C1 segment of cervical spinal cord (tissue), 14 donors: Measurements from ENCODE around the gene SLMAP.

Experiments used
- DNase-seq, 14 donors: peaks; one replicate each; lab custom pipeline; 2025; lab: John Stamatoyannopoulos, UW

The SLMAP gene

DNA sequence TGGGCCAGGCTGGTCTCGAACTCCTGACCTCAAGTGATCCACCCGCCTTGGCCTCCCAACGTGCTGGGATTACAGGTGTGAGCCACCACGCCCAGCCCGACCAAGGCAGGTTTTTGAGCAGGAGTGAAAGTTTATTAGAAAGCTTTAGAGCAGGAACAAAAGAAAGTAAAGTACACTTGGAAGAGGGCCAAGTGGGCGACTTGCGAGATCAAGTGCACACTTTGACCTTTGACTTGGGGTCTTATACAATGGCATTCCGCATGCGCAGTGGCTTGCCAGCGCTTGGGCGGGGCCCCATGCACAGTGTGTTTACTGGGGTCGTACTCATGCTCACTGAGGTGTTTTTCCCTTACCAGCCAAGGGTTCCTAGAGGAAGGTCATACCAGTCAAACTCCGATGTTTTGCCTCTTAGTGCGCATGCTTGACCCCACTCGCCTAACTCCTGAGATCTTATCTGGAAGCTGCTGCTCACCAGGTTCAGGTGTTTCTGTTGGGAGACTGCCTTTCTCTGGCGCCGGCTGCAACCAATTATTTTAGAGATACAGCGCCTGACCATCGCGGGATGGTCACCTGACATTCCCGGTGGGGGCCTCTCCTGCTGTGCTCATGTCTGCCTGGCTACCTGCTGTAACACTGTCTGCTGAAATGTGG, 205.2 kb downstream of the SLMAP start:
- DNase-seq: no peak

DNA sequence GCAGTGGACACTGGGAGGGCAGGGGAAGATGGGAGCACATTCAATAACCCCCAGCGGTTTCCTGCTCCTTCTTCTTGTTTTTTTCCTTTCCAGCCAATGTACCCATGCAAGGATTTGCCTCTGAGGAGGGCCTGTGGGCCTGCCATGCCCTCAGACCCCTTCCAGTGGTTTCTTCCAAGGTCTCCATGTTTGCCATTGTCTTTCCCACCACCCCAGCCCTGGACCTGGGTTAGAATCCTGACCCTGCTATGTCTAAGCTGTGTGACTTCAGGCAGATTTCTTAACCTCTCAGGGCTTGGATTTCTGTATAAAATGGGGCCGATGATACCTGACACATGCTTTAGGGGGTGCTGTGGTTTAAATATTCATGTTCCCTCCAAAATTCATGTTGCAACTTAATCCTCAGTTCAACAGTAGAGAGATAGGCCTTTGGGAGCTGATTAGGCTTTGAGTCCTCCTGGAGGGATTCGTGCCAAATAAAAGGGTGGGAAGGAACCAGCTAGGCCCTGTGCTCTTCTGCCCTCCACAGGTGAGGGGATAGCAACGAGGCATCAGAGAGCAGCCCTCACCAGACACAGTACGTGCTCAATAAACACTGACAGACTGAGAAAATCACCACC, 205.8 kb downstream of the SLMAP start:
- DNase-seq: no peak

DNA sequence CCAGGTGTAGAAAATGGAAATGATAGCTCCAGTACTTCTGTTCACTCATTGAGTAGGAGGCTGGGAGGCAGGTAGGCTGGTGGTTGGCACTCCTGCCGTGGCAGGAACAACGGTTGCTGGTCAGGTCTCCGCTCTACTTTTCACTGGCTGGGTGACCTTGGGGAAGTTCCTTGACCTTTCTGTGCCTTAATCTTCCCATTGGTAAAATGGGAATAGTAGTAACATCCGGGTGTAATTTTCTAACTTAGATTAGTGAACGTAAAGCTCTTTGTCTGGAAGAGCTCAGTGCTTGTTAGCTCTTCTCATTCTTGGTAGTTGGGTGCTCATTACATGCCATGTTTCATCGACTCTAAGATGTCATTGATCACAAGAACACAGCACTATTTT, 206.3 kb downstream of the SLMAP start:
- no peak for DNase-seq

DNA sequence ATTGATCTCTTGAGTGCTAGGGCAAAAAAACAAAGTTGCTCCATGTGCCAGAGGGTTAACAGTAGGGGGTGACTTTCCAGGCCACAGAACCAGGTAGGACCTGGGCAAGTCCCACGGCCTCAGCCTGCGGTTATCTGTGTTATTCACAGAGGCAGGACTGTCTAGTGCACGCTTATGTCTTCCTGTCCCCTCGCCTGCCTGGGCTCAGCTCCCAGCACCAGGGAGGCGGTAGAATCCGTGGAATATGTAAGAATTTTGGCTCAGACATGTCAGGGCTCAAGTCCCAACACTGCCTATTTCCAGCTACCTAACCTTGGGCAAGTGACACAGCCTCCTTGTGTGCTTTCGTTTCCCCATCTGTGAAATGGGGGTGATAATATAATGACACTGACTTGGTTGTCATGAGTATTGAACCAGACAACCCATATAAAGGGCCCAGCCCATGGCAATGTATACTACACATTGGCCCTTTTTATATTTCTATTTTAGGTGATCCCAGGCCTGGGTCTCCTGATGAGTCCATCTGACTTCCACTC, 207.8 kb downstream of the SLMAP start:
- DNase-seq: peak in 2 of 14 donors; percentile 24 to 49

DNA sequence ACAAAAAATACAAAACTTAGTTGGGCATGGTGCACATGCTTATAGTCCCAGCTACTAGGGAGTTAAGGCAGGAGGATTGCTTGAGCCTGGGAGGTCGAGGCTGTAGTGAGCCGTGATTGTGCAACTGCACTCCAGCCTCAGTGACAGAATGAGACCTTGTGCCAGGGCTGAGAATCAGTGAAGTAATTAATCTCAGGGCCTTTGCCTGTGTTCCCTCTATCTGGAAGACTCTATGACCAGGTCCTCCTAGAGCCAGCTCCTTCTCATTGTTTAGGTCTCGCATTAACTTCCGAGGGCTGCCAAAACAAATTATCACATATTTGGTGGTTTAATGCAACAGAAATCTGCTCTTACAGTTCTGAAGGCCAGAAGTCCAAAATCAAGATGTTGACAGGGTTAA, 210.7 kb downstream of the SLMAP start:
- DNase-seq: no peak

DNA sequence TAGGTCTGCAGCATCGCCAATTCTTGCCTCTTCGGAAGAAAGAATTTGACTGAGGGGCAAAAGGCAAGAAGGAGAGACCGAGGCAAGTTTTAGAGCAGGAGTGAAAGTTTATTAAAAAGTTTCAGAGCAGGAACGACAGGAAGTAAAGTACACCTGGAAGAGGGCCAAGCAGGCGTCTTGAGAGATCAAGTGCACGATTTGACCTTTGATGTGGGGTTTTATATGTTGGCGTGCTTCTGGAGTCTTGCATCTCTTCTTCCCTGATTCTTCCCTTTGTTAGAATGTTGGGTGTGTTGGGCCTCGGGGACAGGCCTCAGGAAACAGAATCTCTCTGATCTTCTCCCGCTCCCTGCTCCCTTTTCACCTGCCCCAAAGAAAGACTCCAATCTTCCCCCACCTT, 211.5 kb downstream of the SLMAP start:
- no peak for DNase-seq

DNA sequence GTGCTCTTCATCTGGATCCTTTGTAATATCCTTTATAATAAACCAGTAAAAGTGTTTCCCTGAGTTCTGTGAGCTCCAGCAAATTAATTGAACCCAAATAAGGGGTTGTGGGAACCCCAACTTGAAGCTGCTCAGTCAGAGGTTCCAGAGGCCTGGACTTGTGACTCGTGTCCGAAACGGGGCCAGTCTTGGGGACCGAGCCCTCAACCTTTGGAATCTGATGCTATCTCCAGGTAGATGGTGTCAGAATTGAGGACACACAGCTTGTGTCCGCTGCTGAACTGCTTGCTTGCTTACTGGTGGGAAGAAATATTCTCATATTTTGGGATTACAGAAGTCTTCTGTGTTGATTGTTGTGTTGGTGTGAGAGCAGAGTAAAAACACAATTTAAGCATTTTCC, 212.4 kb downstream of the SLMAP start:
- DNase-seq: no peak

DNA sequence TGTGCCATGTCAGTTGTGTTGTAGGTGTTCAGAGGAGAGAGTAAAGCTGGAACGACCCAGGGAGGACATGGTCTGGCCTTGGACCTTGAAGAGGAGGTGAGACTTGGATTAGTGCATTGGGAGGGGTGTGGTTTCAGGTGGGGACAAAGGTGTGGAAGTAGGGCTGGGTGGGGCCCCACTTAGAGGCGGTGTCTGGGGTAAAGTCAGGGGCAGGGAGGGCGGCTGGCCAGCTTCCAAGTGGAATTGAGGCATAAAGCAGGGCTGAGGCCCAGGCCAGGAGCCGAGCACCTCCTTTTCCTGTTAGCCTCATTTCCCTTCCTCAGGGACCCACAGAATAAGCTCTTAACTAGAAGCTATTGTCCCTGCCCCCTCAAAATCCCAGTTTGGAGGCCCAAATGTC, 215.9 kb downstream of the SLMAP start:
- no peak for DNase-seq

DNA sequence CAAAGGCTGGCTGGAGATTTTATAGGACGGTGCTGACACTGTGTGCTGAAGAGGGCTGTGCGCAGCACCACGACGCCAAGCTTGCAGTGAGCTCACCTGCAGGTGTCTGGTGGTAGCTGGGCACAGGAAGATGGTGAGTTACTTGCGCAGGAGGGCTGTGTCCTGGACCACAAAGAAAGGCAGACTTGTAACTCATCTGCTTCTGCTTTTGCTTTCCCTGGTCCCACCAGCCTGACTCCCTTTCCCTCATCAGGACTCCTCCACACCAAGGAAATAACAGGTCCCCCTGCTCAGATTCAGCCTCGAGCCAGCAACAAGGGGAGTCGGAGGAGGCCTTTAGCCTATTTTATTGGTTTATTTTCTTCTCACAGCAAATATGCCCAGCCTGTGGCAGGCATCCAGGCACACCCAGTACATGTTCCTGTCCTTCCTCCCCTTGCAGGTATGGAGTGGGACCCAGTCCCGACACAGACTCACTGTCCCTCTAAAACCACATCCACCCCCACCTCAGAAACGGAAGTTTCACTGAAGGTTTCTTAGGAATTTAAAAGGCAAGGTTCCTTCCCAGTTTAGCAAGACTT, 216.5 kb downstream of the SLMAP start:
- no peak for DNase-seq

DNA sequence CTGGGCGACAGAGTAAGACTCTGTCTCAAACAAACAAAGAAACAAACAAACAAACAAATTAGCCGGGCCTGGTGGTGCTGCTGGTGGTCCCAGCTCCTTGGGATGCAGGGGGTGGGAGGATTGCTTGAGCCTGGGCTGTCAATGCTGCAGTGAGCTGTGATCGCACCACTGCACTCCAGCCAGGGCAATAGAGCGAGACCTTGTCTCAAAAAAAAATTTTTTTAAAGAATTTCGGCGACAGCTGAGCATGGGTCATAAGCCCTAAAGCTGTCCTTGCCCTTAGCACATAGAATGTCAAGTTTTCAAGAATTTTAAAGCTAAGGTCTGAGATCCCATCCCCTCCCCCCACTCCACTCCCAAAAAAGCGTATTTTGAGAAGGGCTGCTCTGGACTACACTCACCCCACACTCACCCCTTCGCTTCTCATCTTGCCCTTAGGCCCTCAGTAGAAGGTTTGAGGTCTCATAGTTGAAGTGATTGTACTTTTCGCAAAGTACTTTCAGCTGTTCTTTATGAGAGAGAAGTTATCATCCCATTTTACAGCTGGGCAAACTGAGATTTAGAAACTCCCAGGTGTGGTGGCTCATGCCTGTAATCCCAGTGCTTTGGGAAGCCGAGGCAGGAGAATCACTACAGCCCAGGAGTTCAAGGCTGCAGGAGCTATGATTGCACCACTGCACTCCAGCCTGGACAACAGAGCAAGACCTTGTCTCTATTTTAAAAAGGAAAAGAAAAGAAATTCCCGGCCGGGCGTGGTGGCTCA, 217.8 kb downstream of the SLMAP start:
- DNase-seq: no peak

DNA sequence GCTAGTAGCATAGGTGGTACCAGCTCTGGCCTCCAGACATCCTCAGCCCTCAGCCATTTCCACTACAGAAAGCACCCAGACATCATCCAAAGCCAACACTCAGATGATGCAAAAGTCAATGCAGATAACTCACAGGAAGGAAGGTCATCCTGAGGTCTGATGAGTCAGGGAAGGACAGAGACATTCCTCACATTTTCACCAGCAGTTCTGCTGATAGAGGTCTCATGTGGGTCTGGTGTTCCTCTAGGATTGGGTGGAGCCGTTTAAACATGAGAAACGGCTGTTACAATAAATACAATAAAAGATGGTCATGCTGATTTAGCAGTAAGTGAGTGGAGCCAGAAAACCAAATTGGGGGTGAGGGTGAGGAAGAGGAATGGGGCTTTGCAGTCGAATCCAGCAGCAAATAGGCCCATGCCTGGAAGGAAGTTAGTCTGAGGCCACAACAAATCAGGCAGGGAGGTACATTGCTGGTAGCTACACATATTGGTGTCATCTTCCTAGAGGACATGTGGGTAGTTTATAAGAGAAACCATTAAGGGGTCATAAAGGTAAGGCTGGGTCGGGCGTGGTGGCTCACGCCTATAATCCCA, 218.8 kb downstream of the SLMAP start:
- DNase-seq: no peak

DNA sequence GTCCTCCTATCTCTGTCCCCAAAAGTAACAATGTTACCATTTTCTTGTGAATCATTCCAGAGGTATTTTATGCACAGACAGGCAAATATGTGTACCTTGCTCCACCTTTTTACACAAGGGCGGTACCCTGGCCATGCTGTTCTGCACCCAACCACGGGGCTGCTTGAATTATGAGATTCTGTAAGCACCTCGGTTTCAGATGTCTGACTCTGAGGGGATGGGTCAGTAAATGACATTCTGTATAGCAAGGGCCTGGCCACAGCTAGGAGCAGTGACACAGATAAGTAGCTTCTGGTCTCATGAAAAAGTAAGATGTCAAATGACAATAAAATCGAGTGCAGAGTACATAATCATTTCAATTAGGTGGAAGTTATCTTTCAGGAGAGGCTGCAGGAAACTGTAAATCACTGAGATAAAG, 221.7 kb downstream of the SLMAP start:
- DNase-seq: no peak

DNA sequence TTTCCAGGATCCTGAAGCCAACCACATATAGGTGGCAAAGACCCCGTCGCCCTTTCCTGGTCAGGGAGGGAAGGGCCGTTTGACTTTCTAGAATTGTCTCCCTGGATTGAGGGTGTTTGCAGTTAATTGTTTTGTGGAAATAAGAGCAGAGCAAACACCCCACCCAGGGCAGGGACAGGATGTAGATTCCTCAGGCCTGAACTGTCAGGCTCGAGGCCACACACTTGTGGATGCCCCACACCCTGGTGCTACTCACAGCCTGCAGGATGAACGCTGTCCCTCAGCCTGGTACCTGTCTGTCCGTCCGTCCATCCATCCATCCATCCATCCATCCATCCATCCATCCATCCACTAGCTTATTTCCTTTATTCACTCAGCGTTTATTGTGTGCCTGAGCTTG, 222.2 kb downstream of the SLMAP start:
- no peak for DNase-seq
